22Rv1 (cell line): ENCODE data around the gene ATP1B2.

Experiments
- CTCF ChIP-seq: fragments of 450-650 bp; IDR thresholded peaks from 2 replicates; pipeline ENCODE4 v1.5.1; 2017; ENCODE audit warnings: mild to moderate bottlenecking
- ZFX ChIP-seq: fragments of 450-650 bp; IDR thresholded peaks from 2 replicates; pipeline ENCODE4 v1.6.1; 2017; ENCODE audit warnings: antibody characterized with exemption, borderline replicate concordance

- TF ChIP-seq CTCF = no peak
- no peak for TF ChIP-seq ZFX
Measured at GRCh38 chr17:7618608-7619007, 32.1 kb upstream of the ATP1B2 start.
